Astrocyte (in vitro differentiated cells and primary cell): ENCODE results near the gene MRPL36. TPM values are rescaled to one million over a fixed set of nuclear protein-coding genes. Genes with fewer than 3 reads are reported as not detected.

ENCODE experiments used
- DNase-seq: peaks from one replicate; pipeline ENCODE4 v3.0.0-alpha.2; 2010; ENCODE audit warnings: low read depth
- FAIRE-seq: peaks from 2 replicates; lab custom pipeline; 2011; peaks lifted over from hg19 to GRCh38; lab: Jason Lieb, UNC
- H2AFZ ChIP-seq: 2 replicates; pipeline ENCODE4 v1.6.0; 2012; ENCODE audit warnings: low read depth, low read length, inconsistent platforms
- H3K27ac ChIP-seq: 2 replicates; pipeline ENCODE4 v1.5.1; 2011; ENCODE audit warnings: low read depth, low read length, inconsistent platforms
- H3K27me3 ChIP-seq: 2 replicates; pipeline ENCODE4 v1.6.0; 2011; ENCODE audit warnings: low read length, inconsistent platforms; ENCODE audit not compliant: insufficient read depth
- H3K36me3 ChIP-seq: 2 replicates; pipeline ENCODE4 v1.5.1; 2011; ENCODE audit warnings: low read length, inconsistent platforms; ENCODE audit not compliant: insufficient read depth
- H3K4me1 ChIP-seq: 2 replicates; pipeline ENCODE4 v1.5.1; 2011; ENCODE audit warnings: low read length, inconsistent platforms; ENCODE audit not compliant: insufficient read depth
- H3K4me2 ChIP-seq: 2 replicates; pipeline ENCODE4 v1.6.0; 2012; ENCODE audit warnings: low read length, inconsistent platforms
- H3K4me3 ChIP-seq: 2 replicates; pipeline ENCODE4 v1.5.1; 2011; ENCODE audit warnings: low read depth, mild to moderate bottlenecking, low read length, inconsistent platforms; ENCODE audit not compliant: insufficient read depth
- H3K79me2 ChIP-seq: 2 replicates; pipeline ENCODE4 v1.6.0; 2012; ENCODE audit warnings: mild to moderate bottlenecking, low read length, inconsistent platforms; ENCODE audit not compliant: insufficient read depth
- H3K9ac ChIP-seq: 2 replicates; pipeline ENCODE4 v1.6.0; 2012; ENCODE audit warnings: mild to moderate bottlenecking, low read length, inconsistent platforms
- H3K9me3 ChIP-seq: 2 replicates; pipeline ENCODE4 v1.5.1; 2012; ENCODE audit warnings: low read depth, mild to moderate bottlenecking, low read length, inconsistent platforms; ENCODE audit not compliant: insufficient read depth
- H4K20me1 ChIP-seq: 2 replicates; pipeline ENCODE4 v1.6.0; 2012; ENCODE audit warnings: low read length, inconsistent platforms; ENCODE audit not compliant: insufficient read depth
- H3K27ac Mint-ChIP-seq: one replicate; pipeline ENCODE4 v1.8.0; 2021; ENCODE audit warnings: mild to moderate bottlenecking, mixed read lengths; ENCODE audit not compliant: unreplicated experiment
- H3K27me3 Mint-ChIP-seq: one replicate; pipeline ENCODE4 v1.8.0; 2021; ENCODE audit warnings: low read depth, mixed read lengths; ENCODE audit not compliant: unreplicated experiment
- H3K36me3 Mint-ChIP-seq: one replicate; pipeline ENCODE4 v1.8.0; 2021; ENCODE audit warnings: low read depth, mixed read lengths; ENCODE audit not compliant: unreplicated experiment
- H3K4me1 Mint-ChIP-seq: one replicate; pipeline ENCODE4 v1.8.0; 2021; ENCODE audit warnings: low read depth, mixed read lengths; ENCODE audit not compliant: unreplicated experiment
- H3K4me3 Mint-ChIP-seq: one replicate; pipeline ENCODE4 v1.8.0; 2021; ENCODE audit warnings: mild to moderate bottlenecking, moderate library complexity, mixed read lengths; ENCODE audit not compliant: unreplicated experiment
- H3K9me3 Mint-ChIP-seq: one replicate; pipeline ENCODE4 v1.8.0; 2021; ENCODE audit warnings: mild to moderate bottlenecking, mixed read lengths; ENCODE audit not compliant: unreplicated experiment
- EZH2 ChIP-seq: IDR thresholded peaks from 2 replicates; pipeline ENCODE4 v1.6.1; 2012; ENCODE audit warnings: mild to moderate bottlenecking, low read length, inconsistent platforms; ENCODE audit not compliant: insufficient read depth
- total RNA-seq: library from RNA; stranded (reverse); gene quantifications from 2 replicates; pipeline ENCODE4 v1.2.1, GENCODE V29; 2021
- TF ChIP-seq, protein P1 (sequence below): IDR thresholded peaks from 2 replicates; pipeline ENCODE4 v1.5.1; 2011; ENCODE audit warnings: low read depth, mild to moderate bottlenecking, inconsistent platforms, low read length, moderate library complexity; ENCODE audit not compliant: insufficient read depth

MRPL36 gene
- total RNA-seq, 1 donor from 2014 or later, result 72.2 TPM

DNA sequence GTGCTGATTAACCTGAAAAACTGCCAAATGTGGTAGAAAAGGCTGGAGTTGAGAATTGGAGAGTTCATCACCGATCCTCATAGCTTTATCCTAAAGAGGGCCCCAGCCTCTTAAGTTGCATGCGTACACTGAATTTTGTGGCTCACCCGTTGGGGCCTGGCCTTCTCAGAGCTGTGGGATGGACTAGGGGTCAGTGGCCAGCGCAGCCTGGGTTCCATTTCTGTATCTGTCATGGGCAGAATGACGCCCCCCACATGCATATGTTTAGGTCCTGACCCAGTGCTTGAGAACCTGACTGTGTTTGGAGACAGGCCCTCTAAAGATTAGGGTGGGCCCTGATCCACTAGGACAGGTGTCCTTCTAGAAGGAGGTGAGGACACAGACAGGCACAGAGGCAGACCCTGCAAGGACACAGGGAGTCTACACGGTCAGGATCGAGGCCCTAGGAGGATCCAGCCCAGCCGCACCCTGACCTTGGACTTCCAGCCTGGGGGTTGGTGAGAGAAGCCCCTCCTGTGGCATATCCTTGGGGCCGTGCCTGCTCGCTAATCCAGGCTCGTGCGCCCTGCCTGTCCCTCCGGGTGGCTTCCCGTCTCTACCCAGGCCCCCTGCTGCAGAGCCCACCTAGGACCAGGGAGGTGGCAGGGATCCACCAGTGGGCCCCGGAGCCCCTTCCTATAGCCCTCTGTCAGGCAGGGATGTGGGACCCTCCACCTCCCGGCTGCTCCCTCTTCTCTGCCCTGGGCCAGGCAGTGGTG, 33.8 kb upstream of the MRPL36 start:
- peaks cover 1% of the 10 kb centered on the region for H3K4me1 Mint-ChIP-seq
- Histone ChIP-seq H2AFZ (no peak overlapping the region), H3K36me3 (no peaks in the 10 kb centered on the region), H3K9ac (no peak overlapping the region), H3K4me3 (no peak overlapping the region), H3K4me2 (no peak overlapping the region), H3K27me3 (peaks cover 3% of the 10 kb centered on the region), H4K20me1 (no peaks in the 10 kb centered on the region), H3K79me2 (no peaks in the 10 kb centered on the region), H3K9me3 (no peaks in the 10 kb centered on the region), H3K27ac (no peak overlapping the region), H3K4me1 (no peaks in the 10 kb centered on the region)
- DNase-seq (no peak), FAIRE-seq (no peak)
- peaks cover 5% of the 10 kb centered on the region for H3K36me3 Mint-ChIP-seq
- H3K4me3 Mint-ChIP-seq, result no peak overlapping the region
- peaks cover 1% of the 10 kb centered on the region for H3K9me3 Mint-ChIP-seq
- TF ChIP-seq, protein P1, sequence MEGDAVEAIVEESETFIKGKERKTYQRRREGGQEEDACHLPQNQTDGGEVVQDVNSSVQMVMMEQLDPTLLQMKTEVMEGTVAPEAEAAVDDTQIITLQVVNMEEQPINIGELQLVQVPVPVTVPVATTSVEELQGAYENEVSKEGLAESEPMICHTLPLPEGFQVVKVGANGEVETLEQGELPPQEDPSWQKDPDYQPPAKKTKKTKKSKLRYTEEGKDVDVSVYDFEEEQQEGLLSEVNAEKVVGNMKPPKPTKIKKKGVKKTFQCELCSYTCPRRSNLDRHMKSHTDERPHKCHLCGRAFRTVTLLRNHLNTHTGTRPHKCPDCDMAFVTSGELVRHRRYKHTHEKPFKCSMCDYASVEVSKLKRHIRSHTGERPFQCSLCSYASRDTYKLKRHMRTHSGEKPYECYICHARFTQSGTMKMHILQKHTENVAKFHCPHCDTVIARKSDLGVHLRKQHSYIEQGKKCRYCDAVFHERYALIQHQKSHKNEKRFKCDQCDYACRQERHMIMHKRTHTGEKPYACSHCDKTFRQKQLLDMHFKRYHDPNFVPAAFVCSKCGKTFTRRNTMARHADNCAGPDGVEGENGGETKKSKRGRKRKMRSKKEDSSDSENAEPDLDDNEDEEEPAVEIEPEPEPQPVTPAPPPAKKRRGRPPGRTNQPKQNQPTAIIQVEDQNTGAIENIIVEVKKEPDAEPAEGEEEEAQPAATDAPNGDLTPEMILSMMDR, result no peak
- no peak for TF ChIP-seq EZH2
- H3K27ac Mint-ChIP-seq, result no peak overlapping the region
- H3K27me3 Mint-ChIP-seq, result peaks cover 39% of the 10 kb centered on the region

DNA sequence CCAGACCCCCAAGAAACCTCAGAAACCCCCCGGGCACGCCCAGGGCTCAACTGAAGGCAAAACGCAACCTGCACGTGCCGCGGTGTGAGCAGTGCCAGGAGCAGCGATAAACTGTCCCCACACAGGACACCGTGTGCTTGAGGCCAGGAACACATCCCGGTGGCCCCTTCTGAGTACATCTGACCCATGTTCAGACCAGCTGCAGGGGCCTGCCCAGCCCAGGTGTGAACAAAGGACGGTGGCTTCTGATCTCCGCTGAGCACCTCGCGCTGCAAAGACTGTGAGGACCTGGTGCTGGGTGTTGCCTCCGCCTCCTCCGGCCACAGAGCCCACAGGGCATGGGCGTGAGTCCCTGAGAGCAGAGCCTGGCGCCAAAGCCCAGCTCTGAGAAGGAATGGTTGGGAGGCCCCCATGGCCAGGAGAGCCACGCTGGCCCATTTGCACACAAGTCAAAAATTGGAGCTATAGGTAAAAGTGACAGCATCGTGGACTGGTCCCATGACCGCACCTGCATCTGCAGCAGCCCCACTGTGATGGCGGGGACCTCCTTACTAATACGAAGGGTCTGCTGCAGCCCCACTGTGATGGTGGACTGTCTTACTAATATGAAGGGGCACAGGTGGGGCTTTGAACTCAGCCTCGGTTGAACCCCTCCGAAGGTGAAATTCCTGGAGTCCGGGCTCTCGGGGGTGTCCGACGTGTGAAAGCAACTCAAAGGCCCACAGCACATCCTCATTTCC, 33.0 kb upstream of the MRPL36 start:
- no peak overlapping the region for H3K27ac ChIP-seq
- TF ChIP-seq EZH2, result peak; percentile 17
- TF ChIP-seq, protein P1, result no peak
- FAIRE-seq (no peak), DNase-seq (no peak)
- peaks cover 3% of the 10 kb centered on the region for H3K27me3 ChIP-seq
- Mint-ChIP-seq H3K27me3 (peaks cover 35% of the 10 kb centered on the region), H3K4me3 (no peak overlapping the region), H3K9me3 (peaks cover 1% of the 10 kb centered on the region), H3K27ac (no peak overlapping the region), H3K36me3 (peaks cover 5% of the 10 kb centered on the region), H3K4me1 (peaks cover 1% of the 10 kb centered on the region)
- H2AFZ ChIP-seq, result no peak overlapping the region
- no peak overlapping the region for H3K4me3 ChIP-seq
- H3K36me3 ChIP-seq, result no peaks in the 10 kb centered on the region
- no peaks in the 10 kb centered on the region for H3K9me3 ChIP-seq
- H3K79me2 ChIP-seq, result no peaks in the 10 kb centered on the region
- no peak overlapping the region for H3K9ac ChIP-seq
- no peaks in the 10 kb centered on the region for H4K20me1 ChIP-seq
- no peak overlapping the region for H3K4me2 ChIP-seq
- no peaks in the 10 kb centered on the region for H3K4me1 ChIP-seq
